Measurements from ENCODE around the gene RIC8A.

GRCh38 chr11:252666-253065 lies 45.2 kb downstream of the RIC8A start:
- TF ChIP-seq CTCF (IDR thresholded peaks at IDR 0.05), result no peak
- TF ChIP-seq ZC3H11A (IDR thresholded peaks at IDR 0.05), result no peak
- TF ChIP-seq, protein P1, sequence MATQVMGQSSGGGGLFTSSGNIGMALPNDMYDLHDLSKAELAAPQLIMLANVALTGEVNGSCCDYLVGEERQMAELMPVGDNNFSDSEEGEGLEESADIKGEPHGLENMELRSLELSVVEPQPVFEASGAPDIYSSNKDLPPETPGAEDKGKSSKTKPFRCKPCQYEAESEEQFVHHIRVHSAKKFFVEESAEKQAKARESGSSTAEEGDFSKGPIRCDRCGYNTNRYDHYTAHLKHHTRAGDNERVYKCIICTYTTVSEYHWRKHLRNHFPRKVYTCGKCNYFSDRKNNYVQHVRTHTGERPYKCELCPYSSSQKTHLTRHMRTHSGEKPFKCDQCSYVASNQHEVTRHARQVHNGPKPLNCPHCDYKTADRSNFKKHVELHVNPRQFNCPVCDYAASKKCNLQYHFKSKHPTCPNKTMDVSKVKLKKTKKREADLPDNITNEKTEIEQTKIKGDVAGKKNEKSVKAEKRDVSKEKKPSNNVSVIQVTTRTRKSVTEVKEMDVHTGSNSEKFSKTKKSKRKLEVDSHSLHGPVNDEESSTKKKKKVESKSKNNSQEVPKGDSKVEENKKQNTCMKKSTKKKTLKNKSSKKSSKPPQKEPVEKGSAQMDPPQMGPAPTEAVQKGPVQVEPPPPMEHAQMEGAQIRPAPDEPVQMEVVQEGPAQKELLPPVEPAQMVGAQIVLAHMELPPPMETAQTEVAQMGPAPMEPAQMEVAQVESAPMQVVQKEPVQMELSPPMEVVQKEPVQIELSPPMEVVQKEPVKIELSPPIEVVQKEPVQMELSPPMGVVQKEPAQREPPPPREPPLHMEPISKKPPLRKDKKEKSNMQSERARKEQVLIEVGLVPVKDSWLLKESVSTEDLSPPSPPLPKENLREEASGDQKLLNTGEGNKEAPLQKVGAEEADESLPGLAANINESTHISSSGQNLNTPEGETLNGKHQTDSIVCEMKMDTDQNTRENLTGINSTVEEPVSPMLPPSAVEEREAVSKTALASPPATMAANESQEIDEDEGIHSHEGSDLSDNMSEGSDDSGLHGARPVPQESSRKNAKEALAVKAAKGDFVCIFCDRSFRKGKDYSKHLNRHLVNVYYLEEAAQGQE (IDR thresholded peaks at IDR 0.05), result no peak
- no peak for TF ChIP-seq BHLHE40 (IDR thresholded peaks at IDR 0.05; ENCODE audit: low read depth, low read length)
- TF ChIP-seq MAFK (IDR thresholded peaks at IDR 0.05; ENCODE audit: partially characterized antibody), result no peak
- no peak for TF ChIP-seq CHD2 (IDR thresholded peaks at IDR 0.05; ENCODE audit: low read length, partially characterized antibody)
- no peak for TF ChIP-seq RAD21 (conservative IDR thresholded peaks at IDR 0.05 in 1 of 2, IDR thresholded peaks at IDR 0.05 in 1 of 2)
- no peak for TF ChIP-seq EP300 (IDR thresholded peaks at IDR 0.05)
- no peak for TF ChIP-seq POLR2A (IDR thresholded peaks at IDR 0.05; ENCODE audit: low read length)

Measured in A549 (cell line).